ENCODE measurements around the gene SLC25A29.

SLC25A29 gene

DNA sequence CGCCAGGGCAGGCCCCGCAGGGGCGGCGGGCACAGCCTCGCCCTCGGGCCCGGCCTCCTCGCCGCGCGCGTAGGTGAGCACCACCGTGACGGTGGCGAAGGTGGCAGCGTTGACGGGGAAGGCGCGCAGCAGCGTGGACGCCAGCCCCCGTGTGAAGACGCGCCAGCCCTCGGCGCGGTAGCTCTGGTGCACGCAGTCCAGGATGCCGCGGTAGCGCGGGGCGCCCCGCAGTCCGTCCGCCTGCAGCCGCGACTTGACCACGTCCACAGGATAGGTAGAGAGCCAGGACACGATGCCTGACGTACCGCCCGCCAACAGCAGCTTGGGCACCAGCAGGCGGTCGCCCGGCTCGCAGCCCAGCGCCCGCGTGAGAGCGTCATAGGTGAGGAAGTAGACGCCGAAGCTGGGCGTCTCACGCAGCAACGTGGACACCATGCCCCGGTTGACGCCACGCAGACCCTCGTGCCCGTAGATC, 13.9 kb downstream of the SLC25A29 start:
- H3K27me3 ChIP-seq (ENCODE audit: control insufficient read depth, low read length), result no peaks in the 10 kb centered on the region
- H3K4me3 ChIP-seq (ENCODE audit: low read length), result no peak overlapping the region
- peaks cover 40% of the 10 kb centered on the region for H3K4me1 ChIP-seq (ENCODE audit: control insufficient read depth, low read length)
- H3K79me2 ChIP-seq (ENCODE audit: control insufficient read depth, low read length), result no peaks in the 10 kb centered on the region
- TF ChIP-seq, protein P1, sequence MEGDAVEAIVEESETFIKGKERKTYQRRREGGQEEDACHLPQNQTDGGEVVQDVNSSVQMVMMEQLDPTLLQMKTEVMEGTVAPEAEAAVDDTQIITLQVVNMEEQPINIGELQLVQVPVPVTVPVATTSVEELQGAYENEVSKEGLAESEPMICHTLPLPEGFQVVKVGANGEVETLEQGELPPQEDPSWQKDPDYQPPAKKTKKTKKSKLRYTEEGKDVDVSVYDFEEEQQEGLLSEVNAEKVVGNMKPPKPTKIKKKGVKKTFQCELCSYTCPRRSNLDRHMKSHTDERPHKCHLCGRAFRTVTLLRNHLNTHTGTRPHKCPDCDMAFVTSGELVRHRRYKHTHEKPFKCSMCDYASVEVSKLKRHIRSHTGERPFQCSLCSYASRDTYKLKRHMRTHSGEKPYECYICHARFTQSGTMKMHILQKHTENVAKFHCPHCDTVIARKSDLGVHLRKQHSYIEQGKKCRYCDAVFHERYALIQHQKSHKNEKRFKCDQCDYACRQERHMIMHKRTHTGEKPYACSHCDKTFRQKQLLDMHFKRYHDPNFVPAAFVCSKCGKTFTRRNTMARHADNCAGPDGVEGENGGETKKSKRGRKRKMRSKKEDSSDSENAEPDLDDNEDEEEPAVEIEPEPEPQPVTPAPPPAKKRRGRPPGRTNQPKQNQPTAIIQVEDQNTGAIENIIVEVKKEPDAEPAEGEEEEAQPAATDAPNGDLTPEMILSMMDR (IDR thresholded peaks at IDR 0.05; ENCODE audit: low read depth, low read length, poor library complexity, severe bottlenecking), result no peak
- no peak for TF ChIP-seq EZH2phosphoT487 (IDR thresholded peaks at IDR 0.05; ENCODE audit: borderline replicate concordance, low read length)
- peaks cover 4% of the 10 kb centered on the region for H3F3A ChIP-seq (ENCODE audit: control insufficient read depth, insufficient read depth)
- H3K9me3 ChIP-seq (ENCODE audit: control insufficient read depth, insufficient read depth, low read length), result no peaks in the 10 kb centered on the region
- no peak overlapping the region for H3K4me2 ChIP-seq (ENCODE audit: low read length)
- H4K20me1 ChIP-seq (ENCODE audit: control insufficient read depth, insufficient read depth, low read depth, low read length), result no peaks in the 10 kb centered on the region
- H3K36me3 ChIP-seq (ENCODE audit: control insufficient read depth, low read length), result no peaks in the 10 kb centered on the region
- no peak overlapping the region for H3K27ac ChIP-seq (ENCODE audit: low read depth, low read length)
- H3K9me2 ChIP-seq (replicated peaks; ENCODE audit: control insufficient read depth, low read length), result no peaks in the 10 kb centered on the region

DNA sequence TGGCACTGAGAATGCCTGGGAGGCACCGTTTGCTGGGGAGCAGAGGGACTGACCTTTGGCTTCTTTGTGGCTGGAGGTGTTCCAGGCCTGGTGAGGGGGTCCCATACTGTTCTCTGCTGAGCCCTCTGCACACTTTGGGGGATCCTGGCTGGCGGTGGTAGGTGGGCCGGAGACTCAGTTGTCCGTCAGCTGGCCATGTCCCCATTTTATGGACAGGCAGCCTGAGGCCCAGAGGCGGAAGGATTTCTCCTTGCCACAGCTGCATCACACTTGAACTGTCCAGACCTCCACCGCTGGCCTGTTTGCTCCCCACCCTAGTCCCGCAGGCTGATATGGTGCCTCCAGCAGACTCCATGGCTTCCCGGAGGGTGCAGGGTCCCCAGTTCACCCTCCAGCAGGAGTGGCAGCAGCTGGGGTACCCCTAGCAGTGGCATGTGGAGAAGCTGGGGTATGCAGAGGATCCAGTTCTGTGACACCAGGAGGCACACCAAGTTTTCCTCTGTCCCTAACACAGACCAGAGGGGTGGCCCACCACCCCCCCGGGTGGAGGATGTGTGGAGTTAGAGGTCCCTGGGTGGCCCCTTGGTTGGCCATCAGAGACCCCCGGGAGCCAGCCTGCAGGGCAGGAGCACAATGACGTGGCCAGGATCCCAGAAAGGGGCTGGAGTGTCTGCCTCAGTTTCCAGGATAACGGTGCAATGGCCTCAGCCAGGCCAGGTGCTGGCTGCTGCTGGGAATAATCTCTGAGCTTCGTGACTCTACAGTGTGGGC, 14.8 kb downstream of the SLC25A29 start:
- H3K4me2 ChIP-seq (ENCODE audit: low read length), result no peak overlapping the region
- no peaks in the 10 kb centered on the region for H3K36me3 ChIP-seq (ENCODE audit: control insufficient read depth, low read length)
- no peaks in the 10 kb centered on the region for H3K9me2 ChIP-seq (replicated peaks; ENCODE audit: control insufficient read depth, low read length)
- TF ChIP-seq, protein P1 (IDR thresholded peaks at IDR 0.05; ENCODE audit: low read depth, low read length, poor library complexity, severe bottlenecking), result no peak
- no peak for TF ChIP-seq EZH2phosphoT487 (IDR thresholded peaks at IDR 0.05; ENCODE audit: borderline replicate concordance, low read length)
- peaks cover 31% of the 10 kb centered on the region for H3K4me1 ChIP-seq (ENCODE audit: control insufficient read depth, low read length)
- no peak overlapping the region for H3K27ac ChIP-seq (ENCODE audit: low read depth, low read length)
- no peak overlapping the region for H3K4me3 ChIP-seq (ENCODE audit: low read length)
- H3K27me3 ChIP-seq (ENCODE audit: control insufficient read depth, low read length), result no peaks in the 10 kb centered on the region
- H4K20me1 ChIP-seq (ENCODE audit: control insufficient read depth, insufficient read depth, low read depth, low read length), result no peaks in the 10 kb centered on the region
- no peaks in the 10 kb centered on the region for H3K79me2 ChIP-seq (ENCODE audit: control insufficient read depth, low read length)
- no peaks in the 10 kb centered on the region for H3K9me3 ChIP-seq (ENCODE audit: control insufficient read depth, insufficient read depth, low read length)
- no peaks in the 10 kb centered on the region for H3F3A ChIP-seq (ENCODE audit: control insufficient read depth, insufficient read depth)

GRCh38 chr14:100290607-100291304, 15.5 kb downstream of the SLC25A29 start:
- Histone ChIP-seq H3K4me1 (ENCODE audit: control insufficient read depth, low read length) (peaks cover 28% of the 10 kb centered on the region), H3K9me2 (replicated peaks; ENCODE audit: control insufficient read depth, low read length) (no peaks in the 10 kb centered on the region), H3K9me3 (ENCODE audit: control insufficient read depth, insufficient read depth, low read length) (no peaks in the 10 kb centered on the region), H3F3A (ENCODE audit: control insufficient read depth, insufficient read depth) (no peaks in the 10 kb centered on the region), H3K36me3 (ENCODE audit: control insufficient read depth, low read length) (no peaks in the 10 kb centered on the region), H3K79me2 (ENCODE audit: control insufficient read depth, low read length) (peaks cover 4% of the 10 kb centered on the region; the same call in 1 of the 2 replicates), H3K4me3 (ENCODE audit: low read length) (no peak overlapping the region), H3K27me3 (ENCODE audit: control insufficient read depth, low read length) (no peaks in the 10 kb centered on the region), H3K4me2 (ENCODE audit: low read length) (no peak overlapping the region), H4K20me1 (ENCODE audit: control insufficient read depth, insufficient read depth, low read depth, low read length) (peaks cover 4% of the 10 kb centered on the region; the same call in 1 of the 2 replicates), H3K27ac (ENCODE audit: low read depth, low read length) (no peak overlapping the region)
- TF ChIP-seq EZH2phosphoT487 (IDR thresholded peaks at IDR 0.05; ENCODE audit: borderline replicate concordance, low read length), result no peak
- TF ChIP-seq, protein P1 (IDR thresholded peaks at IDR 0.05; ENCODE audit: low read depth, low read length, poor library complexity, severe bottlenecking), result no peak
